Measurements from ENCODE around the gene TMEM204.

- TF ChIP-seq, protein P1, sequence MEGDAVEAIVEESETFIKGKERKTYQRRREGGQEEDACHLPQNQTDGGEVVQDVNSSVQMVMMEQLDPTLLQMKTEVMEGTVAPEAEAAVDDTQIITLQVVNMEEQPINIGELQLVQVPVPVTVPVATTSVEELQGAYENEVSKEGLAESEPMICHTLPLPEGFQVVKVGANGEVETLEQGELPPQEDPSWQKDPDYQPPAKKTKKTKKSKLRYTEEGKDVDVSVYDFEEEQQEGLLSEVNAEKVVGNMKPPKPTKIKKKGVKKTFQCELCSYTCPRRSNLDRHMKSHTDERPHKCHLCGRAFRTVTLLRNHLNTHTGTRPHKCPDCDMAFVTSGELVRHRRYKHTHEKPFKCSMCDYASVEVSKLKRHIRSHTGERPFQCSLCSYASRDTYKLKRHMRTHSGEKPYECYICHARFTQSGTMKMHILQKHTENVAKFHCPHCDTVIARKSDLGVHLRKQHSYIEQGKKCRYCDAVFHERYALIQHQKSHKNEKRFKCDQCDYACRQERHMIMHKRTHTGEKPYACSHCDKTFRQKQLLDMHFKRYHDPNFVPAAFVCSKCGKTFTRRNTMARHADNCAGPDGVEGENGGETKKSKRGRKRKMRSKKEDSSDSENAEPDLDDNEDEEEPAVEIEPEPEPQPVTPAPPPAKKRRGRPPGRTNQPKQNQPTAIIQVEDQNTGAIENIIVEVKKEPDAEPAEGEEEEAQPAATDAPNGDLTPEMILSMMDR (IDR thresholded peaks at IDR 0.05; ENCODE audit: poor library complexity, severe bottlenecking), result no peak
- TF ChIP-seq EP300 (conservative IDR thresholded peaks at IDR 0.05; ENCODE audit: poor library complexity, severe bottlenecking) (no peak), SMC3 (conservative IDR thresholded peaks at IDR 0.05; ENCODE audit: poor library complexity) (no peak), POLR2AphosphoS5 (IDR thresholded peaks at IDR 0.05) (no peak), EZH2 (IDR thresholded peaks at IDR 0.05; ENCODE audit: borderline replicate concordance, insufficient read depth, low read length, poor library complexity, severe bottlenecking) (no peak), TAF1 (IDR thresholded peaks at IDR 0.05; ENCODE audit: low read depth) (no peak), RAD21 (conservative IDR thresholded peaks at IDR 0.05) (no peak), MXI1 (conservative IDR thresholded peaks at IDR 0.05; ENCODE audit: poor library complexity, severe bottlenecking) (no peak)
- TF ChIP-seq, protein P2, sequence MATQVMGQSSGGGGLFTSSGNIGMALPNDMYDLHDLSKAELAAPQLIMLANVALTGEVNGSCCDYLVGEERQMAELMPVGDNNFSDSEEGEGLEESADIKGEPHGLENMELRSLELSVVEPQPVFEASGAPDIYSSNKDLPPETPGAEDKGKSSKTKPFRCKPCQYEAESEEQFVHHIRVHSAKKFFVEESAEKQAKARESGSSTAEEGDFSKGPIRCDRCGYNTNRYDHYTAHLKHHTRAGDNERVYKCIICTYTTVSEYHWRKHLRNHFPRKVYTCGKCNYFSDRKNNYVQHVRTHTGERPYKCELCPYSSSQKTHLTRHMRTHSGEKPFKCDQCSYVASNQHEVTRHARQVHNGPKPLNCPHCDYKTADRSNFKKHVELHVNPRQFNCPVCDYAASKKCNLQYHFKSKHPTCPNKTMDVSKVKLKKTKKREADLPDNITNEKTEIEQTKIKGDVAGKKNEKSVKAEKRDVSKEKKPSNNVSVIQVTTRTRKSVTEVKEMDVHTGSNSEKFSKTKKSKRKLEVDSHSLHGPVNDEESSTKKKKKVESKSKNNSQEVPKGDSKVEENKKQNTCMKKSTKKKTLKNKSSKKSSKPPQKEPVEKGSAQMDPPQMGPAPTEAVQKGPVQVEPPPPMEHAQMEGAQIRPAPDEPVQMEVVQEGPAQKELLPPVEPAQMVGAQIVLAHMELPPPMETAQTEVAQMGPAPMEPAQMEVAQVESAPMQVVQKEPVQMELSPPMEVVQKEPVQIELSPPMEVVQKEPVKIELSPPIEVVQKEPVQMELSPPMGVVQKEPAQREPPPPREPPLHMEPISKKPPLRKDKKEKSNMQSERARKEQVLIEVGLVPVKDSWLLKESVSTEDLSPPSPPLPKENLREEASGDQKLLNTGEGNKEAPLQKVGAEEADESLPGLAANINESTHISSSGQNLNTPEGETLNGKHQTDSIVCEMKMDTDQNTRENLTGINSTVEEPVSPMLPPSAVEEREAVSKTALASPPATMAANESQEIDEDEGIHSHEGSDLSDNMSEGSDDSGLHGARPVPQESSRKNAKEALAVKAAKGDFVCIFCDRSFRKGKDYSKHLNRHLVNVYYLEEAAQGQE (IDR thresholded peaks at IDR 0.05; ENCODE audit: borderline replicate concordance), result no peak
Observed at GRCh38 chr16:1551166-1551565, 17.7 kb downstream of the TMEM204 start.

Measured in neural cell (in vitro differentiated cells).